Erythroblast (primary cell): ENCODE results near the gene CHADL.

ENCODE experiments used
- GATA1 ChIP-seq: IDR thresholded peaks from 2 replicates; pipeline ENCODE4 v1.6.1; 2011; ENCODE audit warnings: low read depth, mild to moderate bottlenecking, control low read depth, low read length, moderate library complexity
- POLR2A ChIP-seq: IDR thresholded peaks from 2 replicates; pipeline ENCODE4 v1.6.1; 2011; ENCODE audit warnings: mild to moderate bottlenecking, low read length

DNA sequence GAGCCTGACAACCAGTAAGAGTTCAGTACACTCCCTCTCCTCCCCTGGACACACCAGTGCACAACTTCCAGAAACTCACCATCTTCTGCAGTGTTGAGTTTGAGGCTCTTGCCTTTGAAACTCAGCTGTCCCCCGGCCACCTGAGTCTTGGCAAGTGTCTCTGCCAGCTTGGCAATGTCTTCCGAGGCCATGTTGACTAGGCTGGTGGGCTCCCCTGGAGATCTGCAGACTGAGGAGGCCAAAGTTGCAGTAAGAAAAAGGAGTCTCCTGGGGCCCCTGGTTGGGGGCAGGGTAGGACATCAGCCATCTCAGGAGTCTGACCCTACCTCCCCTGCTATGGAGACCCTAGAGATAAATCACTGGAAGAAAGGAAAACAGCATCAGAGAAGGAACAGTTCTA is 40.1 kb upstream of the CHADL start:
- TF ChIP-seq POLR2A (no peak), GATA1 (no peak)
